Suppressor macrophage treated with lipopolysaccharide for 1 hour (primary cell): ENCODE results near the gene LRMDA.

Experiments
- DNase-seq, 3 donors: peaks; one replicate each; pipeline ENCODE4 v3.0.0-alpha.2; 2020 to 2022

The LRMDA gene

GRCh38 chr10:76334255-76334654 lies 902.8 kb downstream of the LRMDA start:
- no peak for DNase-seq

GRCh38 chr10:76336213-76336963 lies 905.0 kb downstream of the LRMDA start:
- DNase-seq, result no peak

DNA sequence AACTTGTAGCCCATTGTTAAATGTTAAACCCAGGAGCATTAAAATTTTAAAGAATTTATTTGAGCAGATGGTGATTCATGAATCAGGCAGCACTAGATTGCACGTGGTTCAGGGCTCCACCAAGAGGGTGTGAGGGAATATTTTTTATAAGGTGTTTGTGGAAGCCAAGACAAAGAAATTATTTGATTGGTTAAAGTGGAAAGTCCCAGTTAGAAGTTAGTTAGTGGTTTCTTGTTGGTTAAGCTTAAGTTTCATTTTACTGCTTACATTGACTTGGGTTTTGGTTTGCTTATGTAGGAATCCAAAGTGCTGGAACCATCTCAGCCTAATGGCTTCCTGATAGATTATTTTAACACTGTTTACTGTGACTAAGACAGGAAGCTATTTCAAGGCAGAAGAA lies 906.2 kb downstream of the LRMDA start:
- peak in 1 of 3 donors; percentile 21 for DNase-seq

DNA sequence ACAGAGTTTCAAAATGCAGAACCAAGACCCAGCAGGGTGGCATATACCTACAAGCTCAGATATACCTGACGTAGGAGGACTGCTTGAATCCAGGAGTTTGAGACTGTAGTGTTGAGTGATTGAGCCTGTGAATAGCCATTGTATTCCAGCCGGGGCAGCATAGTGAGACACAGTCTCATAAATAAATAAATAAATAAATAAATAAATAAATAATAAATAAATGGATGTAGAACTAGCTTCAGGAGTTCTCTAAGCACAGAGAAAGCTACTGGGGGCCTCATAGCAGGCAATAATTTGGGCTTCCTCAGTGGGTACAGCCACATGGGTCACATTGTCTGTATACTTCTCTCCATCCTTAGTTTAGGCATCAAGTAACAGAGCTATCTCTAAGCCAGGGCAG lies 906.8 kb downstream of the LRMDA start:
- DNase-seq, result no peak

- DNase-seq, result no peak
Measured at GRCh38 chr10:76341740-76342139, 910.3 kb downstream of the LRMDA start.

GRCh38 chr10:76342996-76343395 lies 911.6 kb downstream of the LRMDA start:
- no peak for DNase-seq

DNA sequence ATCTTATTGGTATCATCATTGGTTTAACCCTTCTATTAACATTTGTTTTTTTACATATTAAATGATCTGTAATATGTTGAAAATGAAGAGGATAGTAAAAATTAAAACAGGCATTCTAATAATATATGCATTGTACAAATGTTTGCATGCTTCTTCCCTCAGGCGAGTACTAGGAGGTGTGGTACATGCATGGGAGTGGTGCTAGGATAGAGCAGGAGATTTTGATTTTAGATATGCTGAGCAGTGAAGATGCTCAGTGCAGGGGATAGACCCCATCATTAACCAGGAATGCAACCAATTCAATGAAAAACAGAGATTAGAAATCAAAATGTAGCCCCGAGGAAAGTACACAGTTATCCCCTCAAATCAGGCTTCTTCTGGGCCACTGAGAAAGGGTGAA lies 916.4 kb downstream of the LRMDA start:
- DNase-seq, result no peak

DNA sequence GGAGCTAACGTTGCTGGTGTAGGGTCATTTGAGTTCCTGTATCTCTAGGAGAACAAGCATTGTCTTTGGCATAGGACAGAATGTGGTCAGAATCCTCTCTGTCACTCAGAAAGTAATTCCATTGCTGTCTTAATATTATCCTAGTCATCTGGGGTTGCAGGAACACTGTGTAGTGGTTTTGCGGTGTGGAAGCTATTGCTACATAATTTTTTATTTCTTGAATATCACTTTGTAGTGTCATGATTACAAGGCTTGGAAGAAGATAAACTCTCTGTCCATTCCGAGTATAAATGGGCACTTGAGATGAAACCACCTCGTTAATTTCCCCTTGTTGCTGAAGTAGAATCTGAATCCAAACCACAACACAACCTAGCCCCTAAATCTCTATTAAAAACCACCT lies 919.2 kb downstream of the LRMDA start:
- no peak for DNase-seq

GRCh38 chr10:76352300-76352699 lies 920.9 kb downstream of the LRMDA start:
- peak; percentile 59 to 82 (median 76) for DNase-seq

- no peak for DNase-seq
Measured at GRCh38 chr10:76353237-76353851, 921.9 kb downstream of the LRMDA start.

DNA sequence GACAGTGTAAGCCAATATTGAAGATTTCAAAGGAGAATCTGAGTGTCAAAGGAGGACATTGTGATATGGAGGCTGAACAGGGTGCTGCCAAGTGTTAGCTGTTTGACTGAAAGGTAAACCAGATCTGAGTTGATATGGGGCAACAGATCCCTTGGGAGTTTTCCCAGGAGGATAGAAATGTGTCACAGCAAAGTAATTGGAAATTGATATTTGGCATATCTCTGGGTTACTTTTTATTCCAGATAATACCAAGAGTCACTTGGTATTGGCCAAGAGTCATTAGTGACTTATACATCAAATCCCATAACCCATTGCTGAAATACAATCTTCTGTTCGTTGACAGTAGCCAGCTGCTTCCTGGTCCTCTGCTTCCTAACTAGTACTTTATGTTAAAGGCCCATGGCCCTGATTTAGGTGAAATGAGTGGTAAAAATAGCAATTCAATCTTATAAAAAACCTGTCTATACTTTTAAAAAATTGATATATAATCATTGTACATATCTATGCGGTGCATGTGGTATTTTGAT lies 922.9 kb downstream of the LRMDA start:
- no peak for DNase-seq

DNA sequence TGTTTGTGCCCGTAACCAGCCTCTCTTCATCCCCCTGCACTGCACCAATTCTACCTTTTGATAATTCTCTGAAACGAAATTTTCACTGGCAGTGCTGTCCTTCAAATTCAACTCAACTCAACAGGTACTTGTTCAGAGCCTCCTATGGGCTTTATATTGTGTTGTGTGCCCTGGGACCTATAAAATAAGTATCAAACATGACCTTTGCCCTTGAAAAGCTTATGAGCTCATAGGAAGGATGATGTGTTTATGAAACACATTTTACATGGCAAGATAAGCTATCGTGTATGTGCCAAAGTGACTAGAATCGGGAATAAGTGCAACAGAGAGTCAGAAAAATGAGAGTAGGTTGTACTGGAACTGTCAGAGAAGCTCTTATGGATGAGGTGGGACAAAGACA lies 923.5 kb downstream of the LRMDA start:
- DNase-seq, result no peak

GRCh38 chr10:76356557-76356956 lies 925.1 kb downstream of the LRMDA start:
- no peak for DNase-seq

DNA sequence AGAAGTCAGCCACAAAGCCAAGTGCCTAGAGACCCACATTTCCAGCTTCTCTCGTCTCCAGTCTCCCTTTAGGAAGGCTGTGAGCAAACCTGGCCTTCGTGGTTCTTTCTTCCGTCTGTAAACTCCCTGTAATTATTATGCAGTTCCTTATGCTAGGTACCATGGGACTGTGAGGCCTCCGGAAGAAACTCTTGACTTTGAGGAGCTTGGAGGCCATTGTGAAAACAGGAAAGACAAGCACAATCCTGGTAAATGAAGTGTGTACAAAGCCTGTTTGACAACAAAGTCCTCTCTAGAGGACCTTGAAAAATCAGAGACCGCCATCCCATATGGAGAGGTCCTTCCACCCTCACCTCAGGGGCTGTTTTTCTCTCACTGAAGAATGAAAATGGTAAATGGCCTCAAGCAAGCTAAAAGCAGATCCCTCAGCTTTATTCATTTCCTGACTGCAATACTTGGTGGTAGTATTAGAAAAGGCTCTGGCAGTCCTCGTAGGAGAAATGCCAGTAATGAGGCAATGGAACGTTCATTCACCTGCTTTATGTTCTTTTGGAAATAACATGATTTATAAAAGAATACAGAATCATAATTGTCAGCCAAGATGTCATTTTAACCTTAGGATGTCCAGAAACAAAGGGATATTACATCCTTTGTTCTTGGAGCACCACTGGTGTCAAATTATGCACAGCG lies 926.4 kb downstream of the LRMDA start:
- DNase-seq, result no peak

DNA sequence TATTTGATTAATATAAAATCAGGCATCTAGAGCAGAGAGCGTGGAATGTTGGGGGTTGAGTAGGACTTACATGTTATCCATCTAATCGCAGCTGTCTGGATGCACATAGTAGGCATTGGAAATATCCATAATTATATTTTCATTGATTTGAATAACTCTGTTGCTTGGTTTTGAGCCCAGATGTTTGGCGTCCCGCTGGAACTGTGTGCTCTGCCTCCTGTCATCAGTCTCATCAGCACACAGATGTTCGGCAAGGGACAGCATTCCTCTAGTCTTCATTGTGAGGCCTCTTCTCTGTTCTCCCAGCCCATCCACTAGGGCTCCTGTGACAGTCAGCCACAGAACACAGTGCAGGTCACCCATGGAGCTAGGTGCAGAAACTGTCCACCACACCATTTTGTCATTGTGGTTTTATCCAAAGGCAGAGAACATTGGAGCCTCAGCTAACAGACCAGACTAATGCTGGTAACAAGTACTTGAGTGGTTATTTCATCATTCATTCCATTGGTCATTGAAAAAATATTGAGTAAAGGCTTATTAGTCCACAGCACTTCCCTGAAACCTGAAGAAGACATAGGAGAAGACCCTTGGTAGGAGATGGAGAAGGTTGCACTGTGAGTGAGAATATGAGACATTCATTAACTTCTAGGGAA lies 927.4 kb downstream of the LRMDA start:
- no peak for DNase-seq

DNA sequence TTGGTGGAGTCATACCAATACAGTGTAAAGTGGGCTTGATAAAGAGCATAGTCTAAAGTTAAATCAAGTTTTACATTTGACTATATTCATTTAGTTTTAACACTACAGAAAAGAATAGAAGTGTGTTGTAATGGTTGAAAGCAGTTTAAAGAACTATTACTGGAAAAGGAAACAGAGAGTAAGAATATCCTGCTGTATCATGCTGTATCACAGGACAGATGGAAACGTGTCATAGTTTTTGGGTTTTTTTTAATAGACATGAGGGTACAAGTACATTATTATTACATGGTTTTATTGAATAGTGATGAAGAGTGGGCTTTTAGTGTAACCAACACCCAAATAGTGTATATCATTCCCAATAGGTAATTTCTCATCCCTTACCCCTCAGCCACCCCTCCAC lies 944.3 kb downstream of the LRMDA start:
- peak; percentile 6 to 70 (median 51) for DNase-seq

- DNase-seq, result no peak
Measured at GRCh38 chr10:76382381-76382851, 951.0 kb downstream of the LRMDA start.

- DNase-seq, result no peak
Measured at GRCh38 chr10:76388321-76389023, 957.0 kb downstream of the LRMDA start.

DNA sequence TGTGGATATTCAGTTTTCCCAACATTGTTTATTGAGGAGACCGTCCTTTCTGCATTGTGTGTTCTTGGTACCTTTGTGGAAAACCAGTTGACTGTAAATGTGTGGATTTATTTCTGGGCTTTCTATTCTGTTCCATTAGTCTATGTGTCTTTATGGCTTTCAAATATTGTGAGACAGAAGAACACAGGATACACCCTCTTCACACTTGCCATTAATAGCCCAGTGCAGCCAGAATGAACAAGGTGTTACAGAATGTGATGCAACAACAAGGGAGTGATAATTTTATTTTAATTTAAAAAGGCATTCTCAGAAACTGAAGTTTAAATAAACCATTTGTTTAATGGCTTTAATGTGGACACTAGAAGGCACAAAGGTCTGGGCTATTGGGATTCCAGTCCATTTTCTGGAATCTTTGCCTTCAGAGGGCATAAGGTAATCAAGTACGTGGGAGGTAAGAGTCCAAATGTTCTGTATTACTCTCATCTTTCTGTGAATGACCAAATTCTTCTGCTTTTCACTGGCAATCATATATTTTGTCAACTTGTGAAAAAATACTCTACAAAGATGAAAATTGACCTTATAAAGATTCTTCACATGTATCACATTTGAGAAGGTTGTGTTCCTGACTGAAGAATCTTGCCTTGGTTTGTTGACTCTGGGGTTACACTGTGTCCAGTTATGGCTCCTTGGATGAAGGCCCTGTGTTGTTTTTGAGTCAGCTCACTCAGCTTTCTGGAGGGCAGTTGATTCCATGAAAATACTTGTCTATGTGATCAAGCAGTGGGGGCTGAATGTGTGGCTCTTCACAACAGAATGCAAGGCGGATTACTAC lies 962.7 kb downstream of the LRMDA start:
- no peak for DNase-seq

DNA sequence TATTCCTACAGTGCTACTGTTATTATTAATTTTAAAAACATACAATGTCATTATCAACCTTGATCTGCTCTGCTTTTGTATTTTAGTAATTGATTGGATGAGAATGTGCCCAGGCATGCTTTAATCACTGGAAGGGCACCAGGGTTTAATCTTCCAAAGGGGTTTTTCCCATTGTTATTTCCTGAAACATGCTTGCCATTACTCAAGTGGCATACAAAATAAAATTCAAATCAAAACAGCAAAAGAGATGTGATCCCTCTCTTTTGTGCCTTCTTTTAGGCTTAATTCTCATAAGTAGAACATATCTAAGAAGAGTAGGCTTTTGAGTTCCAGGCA lies 963.3 kb downstream of the LRMDA start:
- no peak for DNase-seq

DNA sequence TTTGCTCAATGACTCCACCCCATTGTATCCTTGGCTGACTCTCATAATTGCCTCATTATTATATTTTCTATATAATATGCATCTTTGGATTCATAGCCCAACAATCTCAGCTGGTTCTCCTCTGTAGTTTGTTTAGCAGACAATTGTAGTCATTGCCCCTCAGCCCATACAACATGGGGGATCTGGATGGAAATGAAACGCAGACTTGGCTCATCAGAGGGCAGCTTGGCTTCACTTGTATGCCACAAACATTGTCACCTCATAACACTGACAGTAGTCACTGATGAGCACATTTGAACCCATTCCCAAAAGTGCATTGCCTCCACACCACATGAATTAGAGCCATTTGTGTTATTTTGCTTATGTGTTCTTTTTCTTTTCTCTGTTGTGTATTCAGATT lies 963.8 kb downstream of the LRMDA start:
- DNase-seq, result no peak

DNA sequence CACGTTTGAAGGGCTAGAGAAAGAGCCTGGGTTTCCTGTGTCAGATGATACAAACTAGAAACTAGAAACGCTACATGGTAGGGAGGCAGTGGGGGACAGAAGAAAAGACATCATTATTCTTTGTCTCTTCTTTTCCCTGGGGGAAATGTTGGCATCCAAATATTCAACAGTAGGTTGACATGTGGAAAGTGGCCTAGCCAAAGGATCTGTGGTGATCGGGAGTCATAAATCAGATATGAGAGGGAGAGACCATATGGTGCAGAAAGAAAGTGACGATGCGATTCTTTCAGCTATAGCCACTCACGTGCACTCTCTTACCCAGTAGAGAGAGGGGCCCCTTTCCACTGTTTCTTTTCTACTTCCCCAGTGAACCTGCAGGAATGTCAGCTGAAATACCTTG lies 964.7 kb downstream of the LRMDA start:
- no peak for DNase-seq
